ENCODE results near the gene OR6X1. TPM values are rescaled to one million over a fixed set of nuclear protein-coding genes. Genes with fewer than 3 reads are reported as not detected.

OR6X1 gene
- total and polyA plus RNA-seq, 9 of the 15 experiments (the other 6 are each of a cell fraction or from before 2014, with no cell fraction given), result not detected

DNA sequence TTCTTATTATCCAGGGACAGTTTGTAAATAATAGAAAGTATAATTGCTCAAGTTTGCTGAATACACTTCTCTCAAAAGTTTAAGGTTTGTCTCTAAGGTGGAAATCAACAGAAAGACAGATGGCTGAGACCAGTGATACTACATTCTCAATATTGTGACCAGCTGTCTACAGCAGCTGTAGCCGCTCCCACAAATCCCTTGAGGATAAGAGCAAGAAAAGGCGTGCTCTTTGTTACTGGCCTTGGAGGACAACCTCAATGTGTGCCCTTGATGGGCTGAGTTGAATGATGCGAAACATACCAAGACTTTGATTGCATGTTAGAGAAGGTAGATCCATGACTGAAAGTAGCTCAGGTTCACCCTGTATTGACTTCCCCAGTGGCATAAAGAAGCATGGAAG, 45.7 kb upstream of the OR6X1 start:
- intact Hi-C loops (cut with micrococcal nuclease), result no loop called here
- ChIA-PET CTCF (ENCODE audit: low intra/inter-chr PET ratio) (no interaction called here), POLR2A (no interaction called here)
- no peak overlapping the region for H3K9ac ChIP-seq (ENCODE audit: insufficient read depth in 1 of 2, low read depth in 2 of 2, low read length in 2 of 2)
- in situ Hi-C loops (cut with MboI), result no loop called here
- WGBS (ENCODE audit: insufficient coverage, low coverage, missing lambda C conversion rate), result 3% methylated on average over 3 of the region's 3 CpGs
- no peak overlapping the region for H3K4me3 ChIP-seq
- H3K4me1 ChIP-seq (replicated peaks in 1 of 2; ENCODE audit: control insufficient read depth in 2 of 2, insufficient read depth in 2 of 2, low read length in 2 of 2), result no peaks in the 10 kb centered on the region
- no peak overlapping the region for H3K27ac ChIP-seq (ENCODE audit: extremely low read depth, low read depth, low read length)
- ATAC-seq, result no peak
- no peaks in the 10 kb centered on the region for H3K36me3 ChIP-seq (ENCODE audit: control insufficient read depth, insufficient read depth, low read length)
- no peak overlapping the region for H3K4me2 ChIP-seq (ENCODE audit: insufficient read depth, low read length)
- no peak overlapping the region for H2AFZ ChIP-seq (ENCODE audit: low read depth, low read length)
- H3K9me1 ChIP-seq (ENCODE audit: control insufficient read depth, insufficient read depth, low read length), result no peaks in the 10 kb centered on the region
- BruUV-seq (replicated peaks), result no TSS peak
- H3K27me3 ChIP-seq (ENCODE audit: control insufficient read depth in 2 of 2, insufficient read depth in 2 of 2, low read length in 2 of 2), result no peaks in the 10 kb centered on the region
- H3K9me3 ChIP-seq (replicated peaks; ENCODE audit: control insufficient read depth, insufficient read depth, low read depth, low read length), result no peaks in the 10 kb centered on the region
- no peak for FAIRE-seq
- no peaks in the 10 kb centered on the region for H3K79me2 ChIP-seq (ENCODE audit: control insufficient read depth, insufficient read depth, low read length)
- DNase-seq (ENCODE audit: extremely low read depth in 1 of 4, low spot score in 3 of 4), result no peak
- no peak for TF ChIP-seq FOXJ2 (tag; IDR thresholded peaks at IDR 0.05)
- TF ChIP-seq, protein P1, sequence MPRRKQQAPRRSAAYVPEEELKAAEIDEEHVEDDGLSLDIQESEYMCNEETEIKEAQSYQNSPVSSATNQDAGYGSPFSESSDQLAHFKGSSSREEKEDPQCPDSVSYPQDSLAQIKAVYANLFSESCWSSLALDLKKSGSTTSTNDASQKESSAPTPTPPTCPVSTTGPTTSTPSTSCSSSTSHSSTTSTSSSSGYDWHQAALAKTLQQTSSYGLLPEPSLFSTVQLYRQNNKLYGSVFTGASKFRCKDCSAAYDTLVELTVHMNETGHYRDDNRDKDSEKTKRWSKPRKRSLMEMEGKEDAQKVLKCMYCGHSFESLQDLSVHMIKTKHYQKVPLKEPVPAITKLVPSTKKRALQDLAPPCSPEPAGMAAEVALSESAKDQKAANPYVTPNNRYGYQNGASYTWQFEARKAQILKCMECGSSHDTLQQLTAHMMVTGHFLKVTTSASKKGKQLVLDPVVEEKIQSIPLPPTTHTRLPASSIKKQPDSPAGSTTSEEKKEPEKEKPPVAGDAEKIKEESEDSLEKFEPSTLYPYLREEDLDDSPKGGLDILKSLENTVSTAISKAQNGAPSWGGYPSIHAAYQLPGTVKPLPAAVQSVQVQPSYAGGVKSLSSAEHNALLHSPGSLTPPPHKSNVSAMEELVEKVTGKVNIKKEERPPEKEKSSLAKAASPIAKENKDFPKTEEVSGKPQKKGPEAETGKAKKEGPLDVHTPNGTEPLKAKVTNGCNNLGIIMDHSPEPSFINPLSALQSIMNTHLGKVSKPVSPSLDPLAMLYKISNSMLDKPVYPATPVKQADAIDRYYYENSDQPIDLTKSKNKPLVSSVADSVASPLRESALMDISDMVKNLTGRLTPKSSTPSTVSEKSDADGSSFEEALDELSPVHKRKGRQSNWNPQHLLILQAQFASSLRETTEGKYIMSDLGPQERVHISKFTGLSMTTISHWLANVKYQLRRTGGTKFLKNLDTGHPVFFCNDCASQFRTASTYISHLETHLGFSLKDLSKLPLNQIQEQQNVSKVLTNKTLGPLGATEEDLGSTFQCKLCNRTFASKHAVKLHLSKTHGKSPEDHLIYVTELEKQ (CRISPR knock-in tag; IDR thresholded peaks at IDR 0.05), result no peak
- TF ChIP-seq FIP1L1 (IDR thresholded peaks at IDR 0.05; ENCODE audit: low read depth, low read length, poor library complexity, severe bottlenecking), result no peak
- TF ChIP-seq NR4A1 (CRISPR knock-in tag; IDR thresholded peaks at IDR 0.05), result no peak
- no peak for TF ChIP-seq NR4A1 (tag; IDR thresholded peaks at IDR 0.05)
- TF ChIP-seq GABPB2 (CRISPR knock-in tag; conservative IDR thresholded peaks at IDR 0.05), result no peak
- no peak for TF ChIP-seq RAD21 (CRISPR knock-in tag; conservative IDR thresholded peaks at IDR 0.05 in 1 of 2, IDR thresholded peaks at IDR 0.05 in 1 of 2)
- no peak for TF ChIP-seq NFIC (IDR thresholded peaks at IDR 0.05)
- TF ChIP-seq ARID2 (IDR thresholded peaks at IDR 0.05), result no peak
- no peak for TF ChIP-seq NEUROD1 (IDR thresholded peaks at IDR 0.05; ENCODE audit: borderline replicate concordance, low read depth, low read length, partially characterized antibody)
- no peak for TF ChIP-seq BRF1 (IDR thresholded peaks at IDR 0.05; ENCODE audit: borderline replicate concordance, extremely low read depth, insufficient read length)
- TF ChIP-seq TOE1 (IDR thresholded peaks at IDR 0.05; ENCODE audit: borderline replicate concordance), result no peak
- TF ChIP-seq TOE1 (CRISPR knock-in tag; IDR thresholded peaks at IDR 0.05; ENCODE audit: borderline replicate concordance, low read depth), result no peak
- no peak for TF ChIP-seq CXXC5 (CRISPR knock-in tag; IDR thresholded peaks at IDR 0.05)
- no peak for TF ChIP-seq SMARCC2 (IDR thresholded peaks at IDR 0.05; ENCODE audit: low read depth)
- TF ChIP-seq NR2C2 (CRISPR knock-in tag; IDR thresholded peaks at IDR 0.05), result no peak
- TF ChIP-seq NR2C2 (tag; IDR thresholded peaks at IDR 0.05), result no peak
- no peak for TF ChIP-seq IFI16 (CRISPR knock-in tag; IDR thresholded peaks at IDR 0.05)
- TF ChIP-seq MYC (IDR thresholded peaks at IDR 0.05; ENCODE audit: low read depth, low read length), result no peak
- TF ChIP-seq MYC (CRISPR knock-in tag; IDR thresholded peaks at IDR 0.05; ENCODE audit: borderline replicate concordance, low read depth), result no peak
- TF ChIP-seq PML (IDR thresholded peaks at IDR 0.05; ENCODE audit: low read length), result no peak
- no peaks in the 10 kb centered on the region for H4K20me1 ChIP-seq (replicated peaks; ENCODE audit: control insufficient read depth, insufficient read depth, low read length)

Measured in K562 (cell line).